ENCODE data around the gene ZNF774. TPM values are rescaled to one million over a fixed set of nuclear protein-coding genes. Genes with fewer than 3 reads are reported as not detected.
"Not testable (repeated sequence)": the region's sequence is repeated elsewhere in the genome, so short reads cannot be mapped to it uniquely, and the experiment has no call there.

Gene ZNF774
- total RNA-seq (3.3 TPM), polyA plus RNA-seq (1.1 TPM)

DNA sequence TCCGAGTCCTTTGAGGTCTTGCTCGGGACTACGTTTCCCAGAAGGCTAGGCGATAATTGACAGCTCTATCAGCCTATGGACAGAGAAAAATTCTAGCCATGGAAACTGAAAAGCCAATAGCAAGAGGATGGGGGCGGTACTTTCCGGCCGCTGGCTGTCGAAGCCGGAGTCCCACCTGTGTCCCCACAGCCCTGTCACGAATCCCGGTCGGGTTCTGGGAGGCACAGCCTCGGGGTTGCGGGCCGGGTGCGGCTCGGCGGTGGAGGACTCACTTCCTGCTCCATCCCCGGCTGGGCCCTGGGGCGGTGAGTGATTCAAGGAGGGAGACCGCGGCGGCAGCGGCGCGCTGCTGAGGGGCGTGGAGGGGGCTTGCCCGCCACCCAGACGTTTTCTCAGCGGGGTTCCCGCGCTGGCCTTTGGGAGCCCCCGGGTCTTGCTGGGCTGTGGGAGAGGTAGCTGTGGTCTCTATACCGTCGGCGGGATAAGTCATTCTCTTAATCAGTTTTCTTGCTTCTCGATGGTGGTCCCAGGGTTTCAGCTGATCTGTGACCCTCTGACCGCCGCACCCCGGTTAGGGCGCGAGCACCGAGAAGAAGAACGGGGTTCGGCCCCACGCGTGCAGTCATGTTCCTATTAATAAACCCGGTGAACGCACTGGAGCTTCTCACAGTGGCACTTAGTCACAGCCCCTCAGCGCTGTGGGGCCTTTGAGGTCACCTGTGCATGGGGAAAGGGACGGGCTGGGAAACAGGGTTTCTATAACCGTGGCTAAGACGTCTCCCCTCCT lies at the start of gene ZNF774:
TSS of gene ZNF774 (plus strand) at position 178 of the 787 bp plus-strand sequence. CDS start 2,377 bp downstream, outside the sequence.
- Histone ChIP-seq H3K4me3 (ENCODE audit: low read depth, low read length) (peak within 1 kb of the TSS; percentile 67), H3K4me1 (ENCODE audit: insufficient read depth) (no peaks in the 10 kb centered on the region), H3K27ac (ENCODE audit: low read depth) (no peak within 1 kb of the TSS), H3K36me3 (ENCODE audit: insufficient read depth) (no peaks in the 10 kb centered on the region)
- WGBS = 2% methylated on average over 53 of the region's 53 CpGs
- peak; percentile 89 for DNase-seq (ENCODE audit: extremely low spot score)

DNA sequence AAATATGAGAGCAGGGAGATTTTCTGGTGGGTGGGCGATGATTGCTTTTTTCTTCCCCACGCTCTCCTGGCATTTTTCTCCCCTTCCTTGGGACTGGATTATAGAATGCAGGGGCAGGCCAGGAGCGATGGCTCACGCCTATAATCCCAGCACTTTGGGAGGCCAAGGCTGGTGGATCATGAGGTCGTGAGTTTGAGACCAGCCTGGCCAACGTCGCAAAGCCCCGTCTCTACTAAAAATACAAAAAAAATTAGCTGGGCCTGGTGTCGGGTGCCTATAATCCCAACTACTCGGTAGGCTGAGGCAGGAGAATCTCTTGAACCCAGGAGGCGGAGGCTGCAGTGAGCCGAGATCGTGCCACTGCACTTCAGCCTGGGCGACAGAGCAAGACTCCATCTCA lies 46.7 kb upstream of the ZNF774 start:
- WGBS = 91% methylated on average over 14 of the region's 14 CpGs
- H3K36me3 ChIP-seq (ENCODE audit: insufficient read depth); H3K27ac ChIP-seq (ENCODE audit: low read depth); DNase-seq (ENCODE audit: extremely low spot score); H3K4me1 ChIP-seq (ENCODE audit: insufficient read depth); H3K4me3 ChIP-seq (ENCODE audit: low read depth, low read length): not testable (repeated sequence)

DNA sequence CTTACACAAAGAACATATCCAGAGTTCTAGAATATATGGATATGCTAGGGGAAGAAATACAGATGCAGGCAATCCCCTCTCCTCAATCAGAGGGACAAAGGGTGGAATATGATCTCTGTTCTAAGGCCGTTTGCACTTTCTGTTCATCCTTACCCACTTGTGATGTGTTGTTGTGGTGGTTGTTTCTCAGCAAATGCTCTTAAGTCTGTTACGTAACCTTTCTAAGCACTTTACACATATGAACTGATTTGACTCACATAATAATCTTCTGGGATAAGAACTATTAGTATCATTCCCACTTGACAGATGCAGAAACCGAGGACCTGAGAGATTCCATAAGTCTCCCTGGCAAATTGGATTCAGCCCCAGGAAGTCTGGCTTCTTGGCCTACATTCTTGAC lies 46.2 kb upstream of the ZNF774 start:
- DNase-seq (ENCODE audit: extremely low spot score) = no peak
- 87% methylated on average over 3 of the region's 3 CpGs for WGBS
- Histone ChIP-seq H3K4me3 (ENCODE audit: low read depth, low read length) (no peak overlapping the region), H3K36me3 (ENCODE audit: insufficient read depth) (no peaks in the 10 kb centered on the region), H3K4me1 (ENCODE audit: insufficient read depth) (no peaks in the 10 kb centered on the region), H3K27ac (ENCODE audit: low read depth) (no peak overlapping the region)

DNA sequence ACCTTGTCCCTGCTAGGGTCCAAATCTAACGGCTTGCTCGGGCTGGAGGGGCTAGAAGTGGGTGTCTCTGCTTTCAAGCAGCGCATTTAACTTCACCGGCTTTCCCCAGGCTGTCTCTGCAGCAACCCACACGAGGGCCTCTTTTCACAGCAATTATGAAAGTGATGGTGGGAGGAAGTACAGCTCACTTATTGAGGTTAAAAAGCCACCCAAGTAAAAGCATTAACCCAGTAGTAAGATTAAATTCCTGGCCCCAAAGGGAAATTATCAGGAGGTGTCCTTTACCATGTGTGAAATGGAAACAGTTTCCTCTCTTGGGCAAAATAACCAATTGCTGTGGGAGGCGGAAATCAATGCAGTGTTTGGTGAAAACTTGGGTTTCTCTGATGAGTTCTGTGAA lies 45.5 kb upstream of the ZNF774 start:
- H3K4me1 ChIP-seq (ENCODE audit: insufficient read depth) = no peaks in the 10 kb centered on the region
- no peak for DNase-seq (ENCODE audit: extremely low spot score)
- 53% methylated on average over 6 of the region's 6 CpGs for WGBS
- H3K36me3 ChIP-seq (ENCODE audit: insufficient read depth) = no peaks in the 10 kb centered on the region
- H3K27ac ChIP-seq (ENCODE audit: low read depth) = no peak overlapping the region
- H3K4me3 ChIP-seq (ENCODE audit: low read depth, low read length) = no peak overlapping the region

DNA sequence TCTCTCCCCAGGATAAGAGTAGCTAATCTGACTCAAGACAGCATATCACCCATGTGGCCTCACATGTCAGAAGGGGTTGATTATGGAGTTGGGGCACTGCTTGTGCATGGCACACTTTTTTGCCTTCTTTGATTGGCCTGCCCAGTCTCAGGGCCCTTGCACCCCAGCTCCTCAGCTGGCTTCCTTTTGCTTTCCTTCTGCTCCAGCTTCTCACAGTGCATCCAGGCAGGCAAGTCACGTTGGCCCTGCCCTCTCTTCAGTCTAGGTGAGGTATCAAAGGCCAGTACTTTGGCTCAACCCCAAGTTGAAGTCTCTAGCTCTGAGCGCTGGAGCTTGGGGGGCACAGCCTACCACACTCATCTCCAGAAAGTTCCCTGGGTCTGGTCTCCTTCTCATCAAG lies 44.4 kb upstream of the ZNF774 start:
- H3K4me1 ChIP-seq (ENCODE audit: insufficient read depth) = no peaks in the 10 kb centered on the region
- DNase-seq (ENCODE audit: extremely low spot score) = no peak
- no peak overlapping the region for H3K4me3 ChIP-seq (ENCODE audit: low read depth, low read length)
- 92% methylated on average over 2 of the region's 2 CpGs for WGBS
- no peaks in the 10 kb centered on the region for H3K36me3 ChIP-seq (ENCODE audit: insufficient read depth)
- no peak overlapping the region for H3K27ac ChIP-seq (ENCODE audit: low read depth)

DNA sequence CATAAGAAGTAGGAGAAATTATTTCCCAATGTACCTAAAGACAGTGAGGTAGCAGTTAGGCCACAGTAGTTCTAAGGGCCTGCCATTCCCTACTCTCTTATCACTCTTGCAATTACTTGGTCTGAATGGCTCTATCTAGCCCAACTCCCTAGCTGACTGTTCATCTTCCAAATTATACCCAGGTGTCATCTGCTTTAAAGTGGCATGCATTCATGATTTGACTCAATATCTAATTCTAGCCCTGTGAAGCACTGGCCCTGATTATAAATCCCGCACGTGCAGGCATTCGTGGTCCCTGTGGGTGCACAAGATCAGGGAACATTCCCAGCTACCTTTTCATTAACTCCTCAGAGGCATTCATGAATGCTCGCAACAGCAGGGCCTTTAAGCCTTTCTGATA lies 43.1 kb upstream of the ZNF774 start:
- no peak overlapping the region for H3K27ac ChIP-seq (ENCODE audit: low read depth)
- no peaks in the 10 kb centered on the region for H3K36me3 ChIP-seq (ENCODE audit: insufficient read depth)
- no peak overlapping the region for H3K4me3 ChIP-seq (ENCODE audit: low read depth, low read length)
- no peaks in the 10 kb centered on the region for H3K4me1 ChIP-seq (ENCODE audit: insufficient read depth)
- no peak for DNase-seq (ENCODE audit: extremely low spot score)
- WGBS = 88% methylated on average over 4 of the region's 4 CpGs

DNA sequence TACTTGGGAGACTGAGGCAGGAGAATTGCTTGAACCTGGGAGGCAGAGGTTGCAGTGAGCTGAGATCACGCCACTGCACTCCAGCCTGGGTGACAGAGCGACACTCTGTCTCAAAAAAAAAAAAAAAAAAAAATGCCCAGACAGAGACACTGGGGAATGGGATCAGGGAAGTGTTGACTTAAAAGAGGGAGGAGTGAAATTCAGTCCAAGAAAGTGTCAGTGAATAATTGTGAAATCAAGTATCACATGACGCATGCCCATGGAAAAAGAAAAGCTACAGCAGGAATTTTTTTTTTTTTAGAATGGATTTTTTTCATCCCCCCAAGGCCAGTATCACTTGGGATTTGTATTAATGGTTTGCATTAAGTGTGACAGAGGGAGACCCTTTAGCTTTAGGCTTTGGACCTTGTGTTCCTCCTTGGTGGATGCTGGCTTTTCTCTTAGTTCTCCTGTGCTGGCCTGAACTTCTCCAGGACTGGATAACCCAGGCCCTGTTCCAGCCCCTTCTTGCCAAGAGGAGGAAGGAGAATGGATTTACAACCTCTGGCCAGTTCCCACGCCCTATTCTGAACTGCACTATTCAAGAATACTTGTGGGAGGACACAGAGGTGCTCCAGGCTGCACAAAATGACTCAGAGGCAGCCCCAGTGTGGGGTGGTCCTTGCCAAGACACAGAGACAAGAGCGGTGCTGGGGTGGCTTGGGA lies 36.7 kb upstream of the ZNF774 start:
- H3K36me3 ChIP-seq (ENCODE audit: insufficient read depth) = no peaks in the 10 kb centered on the region
- H3K4me1 ChIP-seq (ENCODE audit: insufficient read depth) = no peaks in the 10 kb centered on the region
- no peak for DNase-seq (ENCODE audit: extremely low spot score)
- H3K4me3 ChIP-seq (ENCODE audit: low read depth, low read length) = no peak overlapping the region
- H3K27ac ChIP-seq (ENCODE audit: low read depth) = no peak overlapping the region
- 42% methylated on average over 5 of the region's 5 CpGs for WGBS

DNA sequence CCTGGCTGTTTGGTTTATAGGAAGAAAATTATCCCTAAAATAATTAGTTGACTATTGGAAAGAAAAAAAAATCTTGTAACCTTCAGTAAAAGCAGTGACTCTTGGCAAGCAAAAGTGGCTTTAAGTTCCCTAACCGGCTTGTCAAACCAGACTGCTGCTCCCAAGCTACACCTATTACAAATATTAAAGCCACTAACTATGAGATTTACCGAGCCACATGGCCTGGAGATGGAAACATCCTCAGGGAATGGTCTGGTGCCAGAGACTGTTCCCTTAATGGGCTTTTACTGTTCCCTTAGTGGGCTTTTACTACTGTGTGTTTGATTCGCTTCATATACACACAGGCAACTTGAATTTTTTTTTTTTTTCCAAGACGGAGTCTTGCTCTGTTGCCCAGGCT lies 35.9 kb upstream of the ZNF774 start:
- H3K36me3 ChIP-seq (ENCODE audit: insufficient read depth) = no peaks in the 10 kb centered on the region
- no peaks in the 10 kb centered on the region for H3K4me1 ChIP-seq (ENCODE audit: insufficient read depth)
- no peak for DNase-seq (ENCODE audit: extremely low spot score)
- H3K27ac ChIP-seq (ENCODE audit: low read depth) = no peak overlapping the region
- no peak overlapping the region for H3K4me3 ChIP-seq (ENCODE audit: low read depth, low read length)
- 41% methylated on average over 4 of the region's 4 CpGs for WGBS

DNA sequence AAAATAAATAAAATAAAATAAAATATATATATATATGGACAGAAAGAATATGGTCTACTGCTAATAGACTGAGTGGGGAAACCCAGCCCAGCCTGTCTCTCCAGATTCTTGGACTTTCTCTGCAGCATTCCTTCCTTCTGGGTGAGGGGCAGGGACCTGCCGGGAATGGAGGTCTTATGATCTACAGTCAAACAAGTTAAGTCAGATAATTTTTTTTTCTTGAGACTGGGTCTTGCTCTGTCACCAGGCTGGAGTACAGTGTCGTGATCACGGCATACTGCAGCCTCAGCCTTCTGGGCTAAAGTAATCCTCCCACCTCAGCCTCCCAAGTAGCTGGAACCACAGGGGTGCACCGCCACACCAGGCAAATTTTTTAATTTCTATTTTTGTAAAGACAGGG lies 33.5 kb upstream of the ZNF774 start:
- Histone ChIP-seq H3K36me3 (ENCODE audit: insufficient read depth) (no peaks in the 10 kb centered on the region), H3K4me3 (ENCODE audit: low read depth, low read length) (no peak overlapping the region), H3K27ac (ENCODE audit: low read depth) (no peak overlapping the region), H3K4me1 (ENCODE audit: insufficient read depth) (no peaks in the 10 kb centered on the region)
- no peak for DNase-seq (ENCODE audit: extremely low spot score)
- WGBS = 71% methylated on average over 4 of the region's 4 CpGs

DNA sequence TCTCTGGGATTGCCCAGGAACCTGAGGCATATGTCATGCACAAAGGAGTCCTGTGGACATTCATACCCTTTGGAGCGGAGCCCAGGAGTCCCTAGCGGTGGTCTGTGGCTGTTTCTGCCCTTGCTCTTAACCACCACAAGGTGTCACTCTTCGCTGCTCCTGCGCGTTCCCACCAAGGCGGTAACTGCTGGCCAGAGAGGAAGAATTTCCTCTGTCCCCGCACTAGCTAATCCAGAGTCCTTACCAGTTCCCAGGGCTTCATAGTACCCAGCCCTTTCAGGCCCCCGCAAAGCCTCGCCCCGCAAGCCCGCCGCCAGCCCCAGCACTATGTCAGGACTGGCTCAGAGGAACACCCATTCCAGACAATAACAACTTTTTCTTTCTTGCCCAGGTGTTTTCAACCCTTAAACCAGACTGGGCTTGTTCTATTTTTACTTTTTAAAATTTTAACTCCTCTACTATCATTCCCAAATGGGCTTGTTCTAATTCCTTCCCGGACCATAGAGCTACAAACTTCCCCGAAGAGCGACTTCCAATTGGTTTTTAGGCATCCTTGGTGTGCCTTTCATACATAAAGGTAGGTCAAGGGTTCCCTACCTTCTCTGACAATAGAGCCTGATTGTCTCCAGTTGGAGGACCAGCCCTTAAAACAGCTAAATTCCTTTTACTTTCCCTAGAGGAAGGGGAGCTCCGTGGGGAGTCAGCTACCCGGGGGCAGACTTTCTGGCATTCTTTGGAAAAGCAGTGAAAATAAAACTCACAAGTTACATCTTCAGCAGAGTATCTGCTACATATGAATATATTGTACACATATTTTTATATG lies 31.8 kb upstream of the ZNF774 start:
- DNase-seq (ENCODE audit: extremely low spot score) = peak; percentile 78
- Histone ChIP-seq H3K36me3 (ENCODE audit: insufficient read depth) (no peaks in the 10 kb centered on the region), H3K4me1 (ENCODE audit: insufficient read depth) (no peaks in the 10 kb centered on the region), H3K4me3 (ENCODE audit: low read depth, low read length) (no peak overlapping the region), H3K27ac (ENCODE audit: low read depth) (no peak overlapping the region)
- WGBS = 15% methylated on average over 17 of the region's 17 CpGs

DNA sequence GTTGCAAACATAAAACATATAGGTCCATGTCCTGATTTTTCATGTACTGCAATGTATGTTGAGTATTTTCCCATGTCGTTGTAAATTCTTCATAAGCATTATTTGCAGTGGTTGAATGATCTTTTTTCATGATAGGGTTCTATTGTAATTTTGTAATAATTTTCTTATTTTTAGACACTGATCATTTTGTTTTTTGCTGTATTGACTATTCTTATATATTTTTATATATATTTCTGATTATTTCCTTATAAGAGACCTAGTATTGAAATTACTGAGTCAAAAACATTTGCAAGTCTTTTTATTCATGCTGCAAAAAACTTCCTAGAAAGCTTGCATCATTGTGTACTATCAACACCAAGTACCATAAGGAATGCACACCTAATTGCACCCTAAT lies 31.2 kb upstream of the ZNF774 start:
- 76% methylated on average over 1 of the region's 1 CpG for WGBS
- Histone ChIP-seq H3K4me3 (ENCODE audit: low read depth, low read length) (no peak overlapping the region), H3K4me1 (ENCODE audit: insufficient read depth) (no peaks in the 10 kb centered on the region), H3K36me3 (ENCODE audit: insufficient read depth) (no peaks in the 10 kb centered on the region), H3K27ac (ENCODE audit: low read depth) (no peak overlapping the region)
- DNase-seq (ENCODE audit: extremely low spot score) = no peak

DNA sequence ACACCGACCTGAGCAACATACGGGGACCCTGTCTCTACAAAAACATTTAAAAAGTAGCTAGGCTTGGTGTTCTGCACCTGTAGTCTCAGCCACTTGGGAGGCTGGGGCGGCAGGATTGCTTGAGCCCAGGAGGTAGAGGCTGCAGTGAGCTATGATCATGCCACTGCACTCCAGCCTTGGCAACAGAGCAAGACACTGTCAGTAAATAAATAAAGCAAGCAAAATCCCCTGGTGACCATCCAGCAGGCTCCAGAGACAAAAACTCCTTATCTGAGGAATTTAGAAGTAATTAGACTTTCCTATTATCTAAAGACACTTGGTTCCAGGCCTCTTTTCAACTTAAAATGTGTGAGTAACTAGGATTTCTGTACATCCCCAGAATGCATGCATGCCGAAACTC lies 29.5 kb upstream of the ZNF774 start:
- Histone ChIP-seq H3K27ac (ENCODE audit: low read depth) (no peak overlapping the region), H3K4me3 (ENCODE audit: low read depth, low read length) (no peak overlapping the region), H3K36me3 (ENCODE audit: insufficient read depth) (no peaks in the 10 kb centered on the region), H3K4me1 (ENCODE audit: insufficient read depth) (no peaks in the 10 kb centered on the region)
- no peak for DNase-seq (ENCODE audit: extremely low spot score)
- WGBS = 70% methylated on average over 4 of the region's 4 CpGs

DNA sequence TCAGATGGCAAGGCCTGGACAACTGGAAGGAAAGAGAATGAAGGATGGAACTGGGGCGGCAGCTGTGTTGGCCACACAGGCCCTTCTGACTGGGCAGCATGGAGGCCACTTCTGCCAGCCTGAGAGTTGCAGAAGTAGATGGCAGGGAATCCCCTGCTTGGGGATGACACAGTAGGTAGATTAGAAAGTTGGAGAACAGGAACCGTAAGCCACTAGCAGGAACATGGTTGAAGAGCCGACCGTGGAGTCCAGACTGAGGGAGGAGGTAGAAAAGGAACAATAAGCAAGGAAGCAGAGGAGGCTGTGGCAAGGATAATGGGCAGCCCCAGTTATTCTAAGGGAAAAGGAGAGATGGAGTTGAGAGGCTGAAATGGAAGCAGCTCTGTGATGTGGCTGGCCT lies 26.4 kb upstream of the ZNF774 start:
- Histone ChIP-seq H3K4me1 (ENCODE audit: insufficient read depth) (no peaks in the 10 kb centered on the region), H3K27ac (ENCODE audit: low read depth) (no peak overlapping the region), H3K4me3 (ENCODE audit: low read depth, low read length) (no peak overlapping the region), H3K36me3 (ENCODE audit: insufficient read depth) (no peaks in the 10 kb centered on the region)
- 92% methylated on average over 4 of the region's 4 CpGs for WGBS
- DNase-seq (ENCODE audit: extremely low spot score) = no peak

DNA sequence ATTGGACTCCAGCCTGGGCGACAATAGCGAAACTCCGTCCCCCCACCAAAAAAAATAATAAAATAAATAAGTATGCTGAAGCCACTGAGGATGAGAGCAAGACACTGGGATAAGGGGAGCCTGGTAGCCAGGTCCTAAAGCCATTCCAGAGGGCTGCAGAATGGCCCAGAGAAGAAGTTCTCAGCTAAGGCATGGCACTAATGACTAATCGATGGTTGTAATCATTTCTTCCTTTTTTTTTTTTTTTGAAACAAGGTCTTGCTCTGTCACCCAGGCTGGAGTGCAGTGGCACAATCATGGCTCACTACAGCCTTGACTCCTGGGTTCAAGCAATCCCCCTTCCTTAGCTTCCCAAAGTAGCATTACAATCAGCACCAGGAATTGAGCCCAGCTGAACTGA lies 25.6 kb upstream of the ZNF774 start:
- no peaks in the 10 kb centered on the region for H3K36me3 ChIP-seq (ENCODE audit: insufficient read depth)
- H3K27ac ChIP-seq (ENCODE audit: low read depth) = no peak overlapping the region
- WGBS = 96% methylated on average over 4 of the region's 4 CpGs
- no peaks in the 10 kb centered on the region for H3K4me1 ChIP-seq (ENCODE audit: insufficient read depth)
- DNase-seq (ENCODE audit: extremely low spot score) = no peak
- no peak overlapping the region for H3K4me3 ChIP-seq (ENCODE audit: low read depth, low read length)
